Stimulated activated naive CD8-positive, alpha-beta T cell treated with anti-CD3 and anti-CD28 coated beads, Interleukin-15, amount 100 ng/mL, for 72 hours (primary cell): ENCODE measurements around the gene SBF2.

Source experiments
- ATAC-seq: fragments of 150-1000 bp; cut with Tn5 transposase; 2 replicates; pipeline ENCODE4 v1.10.0; 2021; ENCODE audit warnings: mild to moderate bottlenecking, moderate library complexity
- DNase-seq, 2 donors: peaks; one replicate each; pipeline ENCODE4 v3.0.0; 2021 to 2022
- H3K27ac Mint-ChIP-seq, 2 donors: one replicate each; pipeline ENCODE4 v1.8.0; 2022; ENCODE audit warnings: mild to moderate bottlenecking in 2 of 2, mixed read lengths in 2 of 2, moderate library complexity in 2 of 2
- H3K27me3 Mint-ChIP-seq: one replicate; pipeline ENCODE4 v1.8.0; 2022; ENCODE audit warnings: mixed read lengths
- H3K4me1 Mint-ChIP-seq: one replicate; pipeline ENCODE4 v1.8.0; 2022; ENCODE audit warnings: mild to moderate bottlenecking, mixed read lengths
- H3K4me3 Mint-ChIP-seq, 2 donors: one replicate each; pipeline ENCODE4 v1.8.0; 2022; ENCODE audit warnings: mild to moderate bottlenecking in 2 of 2, mixed read lengths in 2 of 2, moderate library complexity in 1 of 2
- H3K9me3 Mint-ChIP-seq, 2 donors: one replicate each; pipeline ENCODE4 v1.8.0; 2022; ENCODE audit warnings: mixed read lengths in 2 of 2

Gene SBF2

GRCh38 chr11:10291801-10292638, 2.0 kb downstream of the SBF2 start:
- Mint-ChIP-seq H3K27me3 (peaks cover 26% of the 10 kb centered on the region), H3K4me3 (peak overlapping the region; percentile 19 to 24), H3K9me3 (no peaks in the 10 kb centered on the region), H3K4me1 (peaks cover 34% of the 10 kb centered on the region), H3K27ac (no peak overlapping the region)
- ATAC-seq (no peak), DNase-seq (no peak)

- DNase-seq (no peak), ATAC-seq (peak; percentile 6)
- Mint-ChIP-seq H3K27ac (no peak overlapping the region), H3K9me3 (no peaks in the 10 kb centered on the region), H3K27me3 (peaks cover 4% of the 10 kb centered on the region), H3K4me3 (no peak overlapping the region), H3K4me1 (peaks cover 25% of the 10 kb centered on the region)
These were observed 4.1 kb downstream of the SBF2 start for GRCh38 chr11:10289765-10290380.

- DNase-seq (no peak), ATAC-seq (peak; percentile 37)
- Mint-ChIP-seq H3K4me3 (no peak overlapping the region), H3K4me1 (peaks cover 21% of the 10 kb centered on the region), H3K27ac (peak overlapping the region in 1 of 2 donors; percentile 67), H3K9me3 (no peaks in the 10 kb centered on the region), H3K27me3 (no peaks in the 10 kb centered on the region)
These were observed 4.9 kb downstream of the SBF2 start for GRCh38 chr11:10288881-10289764.

- no peaks in the 10 kb centered on the region for H3K27me3 Mint-ChIP-seq
- peaks cover 18% of the 10 kb centered on the region for H3K4me1 Mint-ChIP-seq
- peak; percentile 27 for ATAC-seq
- no peak for DNase-seq
- no peaks in the 10 kb centered on the region for H3K9me3 Mint-ChIP-seq
- H3K27ac Mint-ChIP-seq, result no peak overlapping the region
- no peak overlapping the region for H3K4me3 Mint-ChIP-seq
These were observed 6.0 kb downstream of the SBF2 start for GRCh38 chr11:10287766-10288715.

GRCh38 chr11:10287140-10287539, 6.9 kb downstream of the SBF2 start:
- peaks cover 11% of the 10 kb centered on the region for H3K4me1 Mint-ChIP-seq
- DNase-seq (no peak), ATAC-seq (no peak)
- no peak overlapping the region for H3K27ac Mint-ChIP-seq
- H3K9me3 Mint-ChIP-seq, result no peaks in the 10 kb centered on the region
- H3K4me3 Mint-ChIP-seq, result no peak overlapping the region
- H3K27me3 Mint-ChIP-seq, result no peaks in the 10 kb centered on the region

GRCh38 chr11:10285148-10285802, 8.7 kb downstream of the SBF2 start:
- no peaks in the 10 kb centered on the region for H3K27me3 Mint-ChIP-seq
- no peak for DNase-seq
- ATAC-seq, result no peak
- no peaks in the 10 kb centered on the region for H3K9me3 Mint-ChIP-seq
- H3K4me1 Mint-ChIP-seq, result peaks cover 4% of the 10 kb centered on the region
- no peak overlapping the region for H3K4me3 Mint-ChIP-seq
- no peak overlapping the region for H3K27ac Mint-ChIP-seq

- Mint-ChIP-seq H3K9me3 (no peaks in the 10 kb centered on the region), H3K27ac (peak overlapping the region in 1 of 2 donors; percentile 16), H3K27me3 (no peaks in the 10 kb centered on the region), H3K4me1 (peaks cover 4% of the 10 kb centered on the region), H3K4me3 (no peak overlapping the region)
- ATAC-seq, result no peak
- no peak for DNase-seq
These were observed 10.0 kb downstream of the SBF2 start for GRCh38 chr11:10283991-10284390.

- H3K27me3 Mint-ChIP-seq, result no peaks in the 10 kb centered on the region
- DNase-seq (no peak), ATAC-seq (no peak)
- H3K4me1 Mint-ChIP-seq, result peaks cover 4% of the 10 kb centered on the region
- H3K4me3 Mint-ChIP-seq, result no peak overlapping the region
- H3K27ac Mint-ChIP-seq, result no peak overlapping the region
- H3K9me3 Mint-ChIP-seq, result no peaks in the 10 kb centered on the region
These were observed 11.9 kb downstream of the SBF2 start for GRCh38 chr11:10282117-10282516.

GRCh38 chr11:10275714-10276113, 18.3 kb downstream of the SBF2 start:
- H3K9me3 Mint-ChIP-seq, result no peaks in the 10 kb centered on the region
- no peak for DNase-seq
- no peak overlapping the region for H3K4me3 Mint-ChIP-seq
- H3K27me3 Mint-ChIP-seq, result no peaks in the 10 kb centered on the region
- no peak for ATAC-seq
- H3K4me1 Mint-ChIP-seq, result peaks cover 16% of the 10 kb centered on the region
- H3K27ac Mint-ChIP-seq, result no peak overlapping the region

GRCh38 chr11:10274726-10275125, 19.3 kb downstream of the SBF2 start:
- peaks cover 16% of the 10 kb centered on the region for H3K4me1 Mint-ChIP-seq
- H3K4me3 Mint-ChIP-seq, result no peak overlapping the region
- no peaks in the 10 kb centered on the region for H3K27me3 Mint-ChIP-seq

GRCh38 chr11:10273738-10274137, 20.3 kb downstream of the SBF2 start:
- Mint-ChIP-seq H3K27ac (no peak overlapping the region), H3K9me3 (no peaks in the 10 kb centered on the region)

More at GRCh38 chr11:10274726-10275125, 19.3 kb downstream of the SBF2 start:
- Mint-ChIP-seq H3K9me3 (no peaks in the 10 kb centered on the region), H3K27ac (no peak overlapping the region)
- DNase-seq (no peak), ATAC-seq (no peak)

GRCh38 chr11:10272132-10272531, 21.9 kb downstream of the SBF2 start:
- Mint-ChIP-seq H3K4me1 (peaks cover 16% of the 10 kb centered on the region), H3K4me3 (no peak overlapping the region), H3K27ac (no peak overlapping the region), H3K27me3 (no peaks in the 10 kb centered on the region), H3K9me3 (no peaks in the 10 kb centered on the region)
- no peak for DNase-seq
- no peak for ATAC-seq

More at GRCh38 chr11:10273738-10274137, 20.3 kb downstream of the SBF2 start:
- Mint-ChIP-seq H3K4me3 (no peak overlapping the region), H3K4me1 (peaks cover 16% of the 10 kb centered on the region), H3K27me3 (no peaks in the 10 kb centered on the region)
- ATAC-seq (peak; percentile 53), DNase-seq (no peak)

GRCh38 chr11:10268746-10269488, 25.1 kb downstream of the SBF2 start:
- ATAC-seq (no peak), DNase-seq (no peak)
- no peaks in the 10 kb centered on the region for H3K27me3 Mint-ChIP-seq
- peaks cover 6% of the 10 kb centered on the region for H3K4me1 Mint-ChIP-seq
- no peak overlapping the region for H3K27ac Mint-ChIP-seq
- H3K4me3 Mint-ChIP-seq, result no peak overlapping the region
- no peaks in the 10 kb centered on the region for H3K9me3 Mint-ChIP-seq

- DNase-seq (no peak), ATAC-seq (no peak)
- Mint-ChIP-seq H3K27me3 (no peaks in the 10 kb centered on the region), H3K4me1 (no peaks in the 10 kb centered on the region), H3K4me3 (no peak overlapping the region), H3K9me3 (no peaks in the 10 kb centered on the region), H3K27ac (no peak overlapping the region)
These were observed 26.2 kb downstream of the SBF2 start for GRCh38 chr11:10267821-10268220.
